ENCODE measurements around the gene TFRC.
A peak's percentile ranks its signal among the peaks of the same experiment; 100 is the strongest.

Gene TFRC

GRCh38 chr3:196124608-196125007, 42.7 kb upstream of the TFRC start:
- Histone ChIP-seq H3K9ac (ENCODE audit: low read depth, low read length, poor library complexity, severe bottlenecking) (no peak overlapping the region), H3K9me2 (replicated peaks; ENCODE audit: low read depth, low read length) (no peaks in the 10 kb centered on the region), H4K20me1 (ENCODE audit: insufficient read depth, low read length, poor library complexity, severe bottlenecking) (no peaks in the 10 kb centered on the region), H2AFZ (ENCODE audit: low read length) (no peak overlapping the region), H3K79me2 (ENCODE audit: insufficient read depth, low read length) (peaks cover 47% of the 10 kb centered on the region), H3K4me3 (ENCODE audit: low read length, poor library complexity, severe bottlenecking) (no peak overlapping the region), H3K9me3 (ENCODE audit: insufficient read depth, low read depth, low read length) (no peaks in the 10 kb centered on the region), H3K4me1 (ENCODE audit: insufficient read depth, low read length, poor library complexity, severe bottlenecking) (peaks cover 65% of the 10 kb centered on the region), H3K4me2 (ENCODE audit: low read depth, low read length, poor library complexity, severe bottlenecking) (no peak overlapping the region), H3K27me3 (ENCODE audit: insufficient read depth, low read length, poor library complexity, severe bottlenecking) (no peaks in the 10 kb centered on the region), H3F3A (ENCODE audit: low read depth) (peaks cover 19% of the 10 kb centered on the region), H3K36me3 (ENCODE audit: insufficient read depth, low read length) (no peaks in the 10 kb centered on the region)
- TF ChIP-seq EZH2phosphoT487 (IDR thresholded peaks at IDR 0.05; ENCODE audit: borderline replicate concordance) (no peak), CTCF (conservative IDR thresholded peaks at IDR 0.05; ENCODE audit: low read length) (no peak)

GRCh38 chr3:196122688-196123046, 40.8 kb upstream of the TFRC start:
- Histone ChIP-seq H3K9me2 (replicated peaks; ENCODE audit: low read depth, low read length) (no peaks in the 10 kb centered on the region), H3K4me1 (ENCODE audit: insufficient read depth, low read length, poor library complexity, severe bottlenecking) (peaks cover 67% of the 10 kb centered on the region), H3F3A (ENCODE audit: low read depth) (peaks cover 19% of the 10 kb centered on the region), H3K9me3 (ENCODE audit: insufficient read depth, low read depth, low read length) (no peaks in the 10 kb centered on the region), H3K36me3 (ENCODE audit: insufficient read depth, low read length) (no peaks in the 10 kb centered on the region), H3K9ac (ENCODE audit: low read depth, low read length, poor library complexity, severe bottlenecking) (peak overlapping the region; percentile 89), H3K27me3 (ENCODE audit: insufficient read depth, low read length, poor library complexity, severe bottlenecking) (no peaks in the 10 kb centered on the region), H3K4me3 (ENCODE audit: low read length, poor library complexity, severe bottlenecking) (peak overlapping the region; percentile 1), H3K79me2 (ENCODE audit: insufficient read depth, low read length) (peaks cover 51% of the 10 kb centered on the region), H2AFZ (ENCODE audit: low read length) (no peak overlapping the region), H3K4me2 (ENCODE audit: low read depth, low read length, poor library complexity, severe bottlenecking) (peak overlapping the region; percentile 79), H4K20me1 (ENCODE audit: insufficient read depth, low read length, poor library complexity, severe bottlenecking) (no peaks in the 10 kb centered on the region)
- TF ChIP-seq CTCF (conservative IDR thresholded peaks at IDR 0.05; ENCODE audit: low read length): no peak

- Histone ChIP-seq H3K36me3 (ENCODE audit: insufficient read depth, low read length) (no peaks in the 10 kb centered on the region), H3K4me1 (ENCODE audit: insufficient read depth, low read length, poor library complexity, severe bottlenecking) (peaks cover 67% of the 10 kb centered on the region), H3F3A (ENCODE audit: low read depth) (peaks cover 17% of the 10 kb centered on the region), H3K9me3 (ENCODE audit: insufficient read depth, low read depth, low read length) (no peaks in the 10 kb centered on the region), H3K4me3 (ENCODE audit: low read length, poor library complexity, severe bottlenecking) (peak overlapping the region; percentile 62), H3K4me2 (ENCODE audit: low read depth, low read length, poor library complexity, severe bottlenecking) (peak overlapping the region; percentile 79), H3K79me2 (ENCODE audit: insufficient read depth, low read length) (peaks cover 51% of the 10 kb centered on the region), H3K9me2 (replicated peaks; ENCODE audit: low read depth, low read length) (no peaks in the 10 kb centered on the region), H3K27me3 (ENCODE audit: insufficient read depth, low read length, poor library complexity, severe bottlenecking) (no peaks in the 10 kb centered on the region), H4K20me1 (ENCODE audit: insufficient read depth, low read length, poor library complexity, severe bottlenecking) (no peaks in the 10 kb centered on the region), H3K9ac (ENCODE audit: low read depth, low read length, poor library complexity, severe bottlenecking) (peak overlapping the region; percentile 89), H2AFZ (ENCODE audit: low read length) (no peak overlapping the region)
- TF ChIP-seq EZH2phosphoT487 (IDR thresholded peaks at IDR 0.05; ENCODE audit: borderline replicate concordance) (no peak), CTCF (conservative IDR thresholded peaks at IDR 0.05; ENCODE audit: low read length) (no peak)
These were observed 40.3 kb upstream of the TFRC start for GRCh38 chr3:196122021-196122687.
